ENCODE results near the gene PLXDC1.

DNA sequence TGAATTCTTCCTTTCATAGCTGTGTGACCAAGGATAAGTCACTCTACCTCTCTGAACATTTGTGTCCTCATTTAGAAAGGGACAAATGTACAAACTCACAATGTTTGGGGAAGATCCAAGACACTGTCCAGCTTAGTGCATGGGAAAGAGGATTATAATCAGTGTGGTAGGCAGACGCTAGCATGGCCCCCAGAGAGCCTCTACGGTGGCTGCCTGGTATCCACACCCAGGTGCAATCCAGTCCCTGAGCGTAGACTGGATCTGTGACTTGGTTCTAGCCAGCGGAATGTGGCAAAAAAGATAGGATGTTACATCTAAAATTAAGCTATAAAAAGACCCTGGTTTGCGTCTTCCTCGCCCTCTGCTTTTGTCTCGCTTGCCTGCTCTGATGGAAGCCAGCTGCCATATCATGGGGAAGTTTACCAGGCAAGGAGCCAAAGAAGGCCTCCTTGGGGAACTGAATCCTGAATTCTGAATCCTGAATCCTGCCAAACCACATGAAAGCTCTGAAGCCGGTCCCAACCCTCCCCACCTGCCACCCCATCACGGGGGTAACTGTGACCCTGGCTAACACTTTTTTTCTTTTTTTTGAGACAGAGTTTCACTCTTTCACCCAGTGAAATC, 51.7 kb downstream of the PLXDC1 start:
- TF ChIP-seq POLR2A (IDR thresholded peaks at IDR 0.05) = no peak
- TF ChIP-seq, protein P1, sequence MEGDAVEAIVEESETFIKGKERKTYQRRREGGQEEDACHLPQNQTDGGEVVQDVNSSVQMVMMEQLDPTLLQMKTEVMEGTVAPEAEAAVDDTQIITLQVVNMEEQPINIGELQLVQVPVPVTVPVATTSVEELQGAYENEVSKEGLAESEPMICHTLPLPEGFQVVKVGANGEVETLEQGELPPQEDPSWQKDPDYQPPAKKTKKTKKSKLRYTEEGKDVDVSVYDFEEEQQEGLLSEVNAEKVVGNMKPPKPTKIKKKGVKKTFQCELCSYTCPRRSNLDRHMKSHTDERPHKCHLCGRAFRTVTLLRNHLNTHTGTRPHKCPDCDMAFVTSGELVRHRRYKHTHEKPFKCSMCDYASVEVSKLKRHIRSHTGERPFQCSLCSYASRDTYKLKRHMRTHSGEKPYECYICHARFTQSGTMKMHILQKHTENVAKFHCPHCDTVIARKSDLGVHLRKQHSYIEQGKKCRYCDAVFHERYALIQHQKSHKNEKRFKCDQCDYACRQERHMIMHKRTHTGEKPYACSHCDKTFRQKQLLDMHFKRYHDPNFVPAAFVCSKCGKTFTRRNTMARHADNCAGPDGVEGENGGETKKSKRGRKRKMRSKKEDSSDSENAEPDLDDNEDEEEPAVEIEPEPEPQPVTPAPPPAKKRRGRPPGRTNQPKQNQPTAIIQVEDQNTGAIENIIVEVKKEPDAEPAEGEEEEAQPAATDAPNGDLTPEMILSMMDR (IDR thresholded peaks at IDR 0.05) = no peak

Measured in body of pancreas (tissue), 4 donors.